WTC11 (cell line): Measurements from ENCODE around the gene RMI1. TPM values are rescaled to one million over a fixed set of nuclear protein-coding genes. Genes with fewer than 3 reads are reported as not detected.

Experiments
- ATAC-seq: fragments of 200-7000 bp; cut with Tn5 transposase; 2 replicates; pipeline ENCODE4 v1.10.0; 2021; ENCODE audit warnings: mild to moderate bottlenecking, moderate library complexity
- CTCF ChIA-PET: fragments of 300-600 bp; sonication (Branson Sonifier 250); formaldehyde crosslinking; loops from one replicate; lab custom pipeline; 2021; ENCODE audit warnings: antibody characterized with exemption; lab: Charles Lee
- POLR2A ChIA-PET: fragments of 350-600 bp; sonication (Branson Sonifier 250); formaldehyde crosslinking; loops from one replicate; lab custom pipeline; 2021; ENCODE audit warnings: antibody characterized with exemption; lab: Charles Lee
- DNase-seq: peaks from one replicate; pipeline ENCODE4 v3.0.0; 2021; ENCODE audit warnings: low spot score
- H3K27ac Mint-ChIP-seq: 2 replicates; pipeline ENCODE4 v1.8.0; 2021; ENCODE audit warnings: mixed read lengths
- H3K27me3 Mint-ChIP-seq: 2 replicates; pipeline ENCODE4 v1.8.0; 2021; ENCODE audit warnings: low read depth, mild to moderate bottlenecking, moderate library complexity, mixed read lengths
- H3K36me3 Mint-ChIP-seq: 2 replicates; pipeline ENCODE4 v1.8.0; 2021; ENCODE audit warnings: mixed read lengths
- H3K4me1 Mint-ChIP-seq: 2 replicates; pipeline ENCODE4 v1.8.0; 2022; ENCODE audit warnings: mixed read lengths
- H3K4me3 Mint-ChIP-seq: 2 replicates; pipeline ENCODE4 v1.8.0; 2021; ENCODE audit warnings: mild to moderate bottlenecking, moderate library complexity, mixed read lengths
- H3K9me3 Mint-ChIP-seq: 2 replicates; pipeline ENCODE4 v1.8.0; 2021; ENCODE audit warnings: mixed read lengths
- AR ChIP-seq: fragments of 250-450 bp; sonication (Bioruptor Pico); IDR thresholded peaks from 2 replicates; pipeline ENCODE4 v1.9.0; 2021; ENCODE audit warnings: mild to moderate bottlenecking
- ATF3 ChIP-seq: sonication (generic); formaldehyde crosslinking; conservative IDR thresholded peaks from 2 replicates; pipeline ENCODE4 v1.8.1; 2022; ENCODE audit warnings: mild to moderate bottlenecking, missing genetic modification reagents
- E2F4 ChIP-seq: sonication (generic); formaldehyde crosslinking; IDR thresholded peaks from 2 replicates; pipeline ENCODE4 v1.8.1; 2022; ENCODE audit warnings: low read depth, mild to moderate bottlenecking, moderate library complexity, missing genetic modification reagents, borderline replicate concordance
- ETV6 ChIP-seq: sonication (generic); formaldehyde crosslinking; IDR thresholded peaks from 2 replicates; pipeline ENCODE4 v1.8.1; 2022; ENCODE audit warnings: mild to moderate bottlenecking, missing genetic modification reagents
- GABPB1 ChIP-seq: sonication (generic); formaldehyde crosslinking; IDR thresholded peaks from 2 replicates; pipeline ENCODE4 v1.8.1; 2023; ENCODE audit warnings: mild to moderate bottlenecking, missing genetic modification reagents
- GRHL2 ChIP-seq: fragments of 250-450 bp; sonication (Bioruptor Pico); IDR thresholded peaks from 2 replicates; pipeline ENCODE4 v1.8.0; 2022; ENCODE audit warnings: mild to moderate bottlenecking, moderate library complexity; ENCODE audit not compliant: insufficient replicate concordance, severe bottlenecking
- GTF2I ChIP-seq: fragments of 250-450 bp; sonication (Bioruptor Pico); conservative IDR thresholded peaks from 2 replicates; pipeline ENCODE4 v1.4.0; 2021; ENCODE audit warnings: mild to moderate bottlenecking
- IRF1 ChIP-seq: sonication (generic); formaldehyde crosslinking; IDR thresholded peaks from 2 replicates; pipeline ENCODE4 v1.8.0; 2023; ENCODE audit warnings: missing genetic modification reagents
- JAZF1 ChIP-seq: fragments of 250-450 bp; sonication (Bioruptor Pico); IDR thresholded peaks from 2 replicates; pipeline ENCODE4 v1.9.0; 2021; ENCODE audit warnings: moderate library complexity, mild to moderate bottlenecking, inconsistent platforms
- MYBL2 ChIP-seq: sonication (generic); formaldehyde crosslinking; IDR thresholded peaks from 2 replicates; pipeline ENCODE4 v1.8.1; 2023; ENCODE audit warnings: mild to moderate bottlenecking, moderate library complexity, missing genetic modification reagents
- NFATC4 ChIP-seq: fragments of 250-450 bp; sonication (Bioruptor Pico); IDR thresholded peaks from 2 replicates; pipeline ENCODE4 v1.9.0; 2021; ENCODE audit warnings: mild to moderate bottlenecking
- PRRX2 ChIP-seq: fragments of 250-450 bp; sonication (Bioruptor Pico); IDR thresholded peaks from 2 replicates; pipeline ENCODE4 v1.8.0; 2021; ENCODE audit warnings: mild to moderate bottlenecking
- TCF7 ChIP-seq: sonication (generic); formaldehyde crosslinking; IDR thresholded peaks from 2 replicates; pipeline ENCODE4 v1.8.0; 2022; ENCODE audit warnings: mild to moderate bottlenecking, low read depth, missing genetic modification reagents, moderate library complexity
- TEAD1 ChIP-seq: sonication (generic); formaldehyde crosslinking; IDR thresholded peaks from 2 replicates; pipeline ENCODE4 v1.8.0; 2022; ENCODE audit warnings: mild to moderate bottlenecking, missing genetic modification reagents
- ZBTB21 ChIP-seq: sonication (generic); formaldehyde crosslinking; IDR thresholded peaks from 2 replicates; pipeline ENCODE4 v1.8.1; 2023; ENCODE audit warnings: mild to moderate bottlenecking, missing genetic modification reagents, borderline replicate concordance
- ZBTB43 ChIP-seq: sonication (generic); formaldehyde crosslinking; IDR thresholded peaks from 2 replicates; pipeline ENCODE4 v1.8.1; 2023; ENCODE audit warnings: mild to moderate bottlenecking, missing genetic modification reagents
- ZNF121 ChIP-seq: sonication (generic); formaldehyde crosslinking; IDR thresholded peaks from 2 replicates; pipeline ENCODE4 v1.8.0; 2023; ENCODE audit warnings: missing genetic modification reagents
- ZNF219 ChIP-seq: sonication (generic); formaldehyde crosslinking; IDR thresholded peaks from 2 replicates; pipeline ENCODE4 v1.8.0; 2023; ENCODE audit warnings: missing genetic modification reagents, mild to moderate bottlenecking, borderline replicate concordance
- ZNF416 ChIP-seq: fragments of 250-450 bp; sonication (Bioruptor Pico); IDR thresholded peaks from 2 replicates; pipeline ENCODE4 v1.9.0; 2021; ENCODE audit warnings: mild to moderate bottlenecking, inconsistent platforms
- ZNF512 ChIP-seq: sonication (generic); formaldehyde crosslinking; IDR thresholded peaks from 2 replicates; pipeline ENCODE4 v1.8.1; 2022; ENCODE audit warnings: missing genetic modification reagents, borderline replicate concordance
- ZNF532 ChIP-seq: fragments of 250-450 bp; sonication (Bioruptor Pico); IDR thresholded peaks from 2 replicates; pipeline ENCODE4 v1.9.0; 2021; ENCODE audit warnings: mild to moderate bottlenecking, borderline replicate concordance
- ZNF671 ChIP-seq: fragments of 250-450 bp; sonication (Bioruptor Pico); IDR thresholded peaks from 2 replicates; pipeline ENCODE4 v1.8.0; 2021; ENCODE audit warnings: mild to moderate bottlenecking
- total RNA-seq: library from RNA; stranded (reverse); gene quantifications from 3 replicates; pipeline ENCODE4 v1.2.3, GENCODE V29; 2021
- TF ChIP-seq, protein P1 (sequence below): sonication (generic); formaldehyde crosslinking; IDR thresholded peaks from 2 replicates; pipeline ENCODE4 v1.8.1; 2023; ENCODE audit warnings: mild to moderate bottlenecking, missing genetic modification reagents

The RMI1 gene
- total RNA-seq, 1 experiment from 2014 or later: 25.8 TPM

DNA sequence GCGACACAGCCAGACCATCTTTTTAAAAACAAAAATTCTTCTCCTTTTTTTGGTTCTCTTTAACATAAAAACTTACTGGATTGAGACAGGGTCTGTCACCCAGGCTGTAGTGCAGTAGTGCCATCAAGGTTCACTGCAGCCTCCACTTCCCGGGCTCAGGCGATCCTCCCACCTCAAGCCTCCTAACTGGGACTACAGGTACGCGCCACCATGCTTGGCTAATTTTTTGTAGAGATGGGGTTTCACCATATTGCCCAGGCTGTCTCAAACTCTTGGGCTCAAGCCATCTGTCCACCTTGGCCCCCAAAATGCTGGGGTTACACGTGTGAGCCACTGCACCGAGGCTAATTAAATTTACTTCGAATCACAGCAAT is 14.4 kb upstream of the RMI1 start:
- H3K9me3 Mint-ChIP-seq: no peaks in the 10 kb centered on the region
- DNase-seq: no peak
- H3K27me3 Mint-ChIP-seq: no peaks in the 10 kb centered on the region
- peak; percentile 14 for ATAC-seq
- H3K4me3 Mint-ChIP-seq: no peak overlapping the region
- H3K27ac Mint-ChIP-seq: peak overlapping the region; percentile 91; the same call in 1 of the 2 replicates
- CTCF ChIA-PET: no interaction called here
- H3K4me1 Mint-ChIP-seq: no peaks in the 10 kb centered on the region
- peaks cover 42% of the 10 kb centered on the region for H3K36me3 Mint-ChIP-seq
- POLR2A ChIA-PET: interaction anchor here (1.3 to 2.2 kb wide), 2 partner anchors 14 kb away, joined by 5 to 15 read pairs; partner anchors contain the start of genes HNRNPK and RMI1
- TF ChIP-seq, protein P1, sequence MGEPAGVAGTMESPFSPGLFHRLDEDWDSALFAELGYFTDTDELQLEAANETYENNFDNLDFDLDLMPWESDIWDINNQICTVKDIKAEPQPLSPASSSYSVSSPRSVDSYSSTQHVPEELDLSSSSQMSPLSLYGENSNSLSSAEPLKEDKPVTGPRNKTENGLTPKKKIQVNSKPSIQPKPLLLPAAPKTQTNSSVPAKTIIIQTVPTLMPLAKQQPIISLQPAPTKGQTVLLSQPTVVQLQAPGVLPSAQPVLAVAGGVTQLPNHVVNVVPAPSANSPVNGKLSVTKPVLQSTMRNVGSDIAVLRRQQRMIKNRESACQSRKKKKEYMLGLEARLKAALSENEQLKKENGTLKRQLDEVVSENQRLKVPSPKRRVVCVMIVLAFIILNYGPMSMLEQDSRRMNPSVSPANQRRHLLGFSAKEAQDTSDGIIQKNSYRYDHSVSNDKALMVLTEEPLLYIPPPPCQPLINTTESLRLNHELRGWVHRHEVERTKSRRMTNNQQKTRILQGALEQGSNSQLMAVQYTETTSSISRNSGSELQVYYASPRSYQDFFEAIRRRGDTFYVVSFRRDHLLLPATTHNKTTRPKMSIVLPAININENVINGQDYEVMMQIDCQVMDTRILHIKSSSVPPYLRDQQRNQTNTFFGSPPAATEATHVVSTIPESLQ (CRISPR knock-in tag): no peak
- TF ChIP-seq ATF3 (CRISPR knock-in tag) (no peak), PRRX2 (peak; percentile 92; the same call in 1 of the 2 replicates), ZBTB43 (no peak), E2F4 (no peak), ETV6 (CRISPR knock-in tag) (0 out of 2 replicates have a peak, but pooled peaks have one; percentile 20), JAZF1 (CRISPR knock-in tag) (no peak), AR (CRISPR knock-in tag) (peak; percentile 95), NFATC4 (CRISPR knock-in tag) (peak; percentile 90), MYBL2 (CRISPR knock-in tag) (no peak), ZNF219 (no peak), ZBTB21 (CRISPR knock-in tag) (no peak), ZNF121 (CRISPR knock-in tag) (no peak), ZNF671 (peak; percentile 81), ZNF532 (CRISPR knock-in tag) (0 out of 2 replicates have a peak, but pooled peaks have one; percentile 86), GABPB1 (no peak), GTF2I (CRISPR knock-in tag) (peak; percentile 22; the same call in 1 of the 2 replicates), GRHL2 (no peak), ZNF512 (CRISPR knock-in tag) (no peak), TEAD1 (CRISPR knock-in tag) (no peak), TCF7 (no peak), IRF1 (CRISPR knock-in tag) (no peak), ZNF416 (CRISPR knock-in tag) (peak; percentile 67; the same call in 1 of the 2 replicates)
